ENCODE data around the gene CGB8. TPM values are rescaled to one million over a fixed set of nuclear protein-coding genes. Genes with fewer than 3 reads are reported as not detected.
A peak's percentile ranks its signal among the peaks of the same experiment; 100 is the strongest.

The CGB8 gene
- total RNA-seq, 1 experiment from 2014 or later = not detected

DNA sequence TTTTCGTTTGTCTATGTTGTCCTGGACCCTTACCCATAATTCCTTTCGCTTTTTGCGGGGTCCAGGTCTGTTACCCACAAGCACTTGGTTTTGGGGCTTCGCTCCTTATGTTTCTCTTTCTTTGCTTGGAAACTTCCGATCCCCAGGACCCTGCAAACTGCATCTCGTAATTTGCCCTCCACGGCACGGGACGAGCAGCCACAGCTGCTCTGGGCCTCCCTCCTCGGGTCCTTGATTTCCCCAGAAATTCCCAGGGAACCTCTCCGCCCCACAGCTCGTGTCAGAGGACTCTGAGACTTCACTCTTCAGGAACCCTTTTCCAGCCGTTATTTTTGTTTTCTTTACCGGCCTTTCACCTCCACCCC lies 36.9 kb upstream of the CGB8 start:
- POLR2A ChIA-PET (ENCODE audit: low non-redundant PET) = no interaction called here
- no TSS peak for BruUV-seq (replicated peaks)
- intact Hi-C loops (cut with micrococcal nuclease; ENCODE audit: unreplicated experiment) = no loop called here

DNA sequence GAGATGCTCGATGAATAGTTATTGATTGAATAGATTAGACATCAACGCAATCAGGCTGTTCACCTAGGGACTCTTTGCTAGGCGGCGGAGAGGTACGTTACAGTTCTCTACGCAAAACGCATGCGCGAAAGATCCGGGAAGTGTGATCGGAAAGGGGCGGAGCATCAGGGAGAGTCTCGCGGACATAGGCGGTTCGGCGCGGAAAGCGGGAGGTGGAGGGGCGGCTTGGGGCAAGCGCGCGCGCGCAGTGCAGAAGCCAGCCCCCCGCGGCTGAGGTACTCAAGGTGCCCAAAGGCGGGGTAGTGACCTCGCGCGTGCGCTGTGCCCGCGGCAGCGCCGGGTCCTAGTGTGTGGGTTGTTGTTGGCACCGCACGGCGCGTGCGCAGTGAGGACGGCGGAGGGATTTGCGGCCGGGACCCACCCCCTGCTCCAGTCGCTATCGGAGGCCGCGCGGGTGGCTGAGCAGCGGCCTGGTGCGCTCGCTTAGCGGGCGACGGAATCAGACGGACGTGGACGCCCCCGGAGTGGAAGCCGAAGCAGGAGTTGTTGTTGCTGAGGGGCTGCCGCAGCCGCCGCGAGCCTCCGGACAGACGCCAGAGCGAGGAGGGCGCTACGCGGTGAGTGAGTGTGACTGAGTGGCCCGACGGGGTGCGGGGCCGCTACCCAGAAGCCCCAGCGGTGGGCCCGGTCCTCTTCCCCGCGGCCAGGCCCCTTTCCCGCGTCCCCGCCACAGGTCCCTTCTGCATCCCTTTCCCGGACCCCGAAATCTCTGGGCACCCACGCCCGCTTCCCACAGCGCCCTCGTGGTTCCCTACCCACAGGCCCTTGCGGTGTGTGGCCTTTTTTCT lies 36.3 kb upstream of the CGB8 start, which contains the start of gene SNRNP70:
Gene SNRNP70, plus strand, starts transcription at position 432 of the 848 bp plus-strand sequence. CDS start 964 bp downstream, outside the sequence.
- intact Hi-C loops (cut with micrococcal nuclease; ENCODE audit: unreplicated experiment) = no loop called here
- ChIA-PET POLR2A (ENCODE audit: low non-redundant PET) (no interaction called here), CTCF (no interaction called here)
- BruUV-seq (replicated peaks) = no TSS peak
- Histone ChIP-seq H3K4me1 (ENCODE audit: insufficient read depth, low read length, poor library complexity, severe bottlenecking) (peaks cover 9% of the 10 kb centered on the region), H3K9me3 (ENCODE audit: low read depth, low read length, poor library complexity, severe bottlenecking) (no peaks in the 10 kb centered on the region), H3K27ac (ENCODE audit: low read depth, low read length, poor library complexity, severe bottlenecking) (peak within 1 kb of the TSS; percentile 97), H3K27me3 (replicated peaks; ENCODE audit: insufficient read depth, low read depth, low read length, poor library complexity) (no peaks in the 10 kb centered on the region), H3K4me3 (ENCODE audit: low read depth, low read length, poor library complexity, severe bottlenecking) (peak within 1 kb of the TSS; percentile 88), H3K36me3 (ENCODE audit: insufficient read depth, low read length, poor library complexity, severe bottlenecking) (peaks cover 30% of the 10 kb centered on the region)
- no peak for TF ChIP-seq EZH2 (IDR thresholded peaks at IDR 0.05; ENCODE audit: borderline replicate concordance, low read depth, low read length, poor library complexity, severe bottlenecking)
- TF ChIP-seq, protein P1, sequence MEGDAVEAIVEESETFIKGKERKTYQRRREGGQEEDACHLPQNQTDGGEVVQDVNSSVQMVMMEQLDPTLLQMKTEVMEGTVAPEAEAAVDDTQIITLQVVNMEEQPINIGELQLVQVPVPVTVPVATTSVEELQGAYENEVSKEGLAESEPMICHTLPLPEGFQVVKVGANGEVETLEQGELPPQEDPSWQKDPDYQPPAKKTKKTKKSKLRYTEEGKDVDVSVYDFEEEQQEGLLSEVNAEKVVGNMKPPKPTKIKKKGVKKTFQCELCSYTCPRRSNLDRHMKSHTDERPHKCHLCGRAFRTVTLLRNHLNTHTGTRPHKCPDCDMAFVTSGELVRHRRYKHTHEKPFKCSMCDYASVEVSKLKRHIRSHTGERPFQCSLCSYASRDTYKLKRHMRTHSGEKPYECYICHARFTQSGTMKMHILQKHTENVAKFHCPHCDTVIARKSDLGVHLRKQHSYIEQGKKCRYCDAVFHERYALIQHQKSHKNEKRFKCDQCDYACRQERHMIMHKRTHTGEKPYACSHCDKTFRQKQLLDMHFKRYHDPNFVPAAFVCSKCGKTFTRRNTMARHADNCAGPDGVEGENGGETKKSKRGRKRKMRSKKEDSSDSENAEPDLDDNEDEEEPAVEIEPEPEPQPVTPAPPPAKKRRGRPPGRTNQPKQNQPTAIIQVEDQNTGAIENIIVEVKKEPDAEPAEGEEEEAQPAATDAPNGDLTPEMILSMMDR (conservative IDR thresholded peaks at IDR 0.05; ENCODE audit: low read depth, low read length) = no peak
- DNase-seq (ENCODE audit: low spot score) = peak; percentile 100

More for the DNA sequence above, 36.9 kb upstream of the CGB8 start:
- Histone ChIP-seq H3K4me3 (ENCODE audit: low read depth, low read length, poor library complexity, severe bottlenecking) (peak overlapping the region; percentile 88), H3K4me1 (ENCODE audit: insufficient read depth, low read length, poor library complexity, severe bottlenecking) (peaks cover 9% of the 10 kb centered on the region), H3K36me3 (ENCODE audit: insufficient read depth, low read length, poor library complexity, severe bottlenecking) (peaks cover 36% of the 10 kb centered on the region), H3K27me3 (replicated peaks; ENCODE audit: insufficient read depth, low read depth, low read length, poor library complexity) (no peaks in the 10 kb centered on the region), H3K9me3 (ENCODE audit: low read depth, low read length, poor library complexity, severe bottlenecking) (no peaks in the 10 kb centered on the region), H3K27ac (ENCODE audit: low read depth, low read length, poor library complexity, severe bottlenecking) (peak overlapping the region; percentile 97)
- TF ChIP-seq EZH2 (IDR thresholded peaks at IDR 0.05; ENCODE audit: borderline replicate concordance, low read depth, low read length, poor library complexity, severe bottlenecking) = no peak
- TF ChIP-seq, protein P1 (conservative IDR thresholded peaks at IDR 0.05; ENCODE audit: low read depth, low read length) = no peak
- no peak for DNase-seq (ENCODE audit: low spot score)
- CTCF ChIA-PET = no interaction called here

DNA sequence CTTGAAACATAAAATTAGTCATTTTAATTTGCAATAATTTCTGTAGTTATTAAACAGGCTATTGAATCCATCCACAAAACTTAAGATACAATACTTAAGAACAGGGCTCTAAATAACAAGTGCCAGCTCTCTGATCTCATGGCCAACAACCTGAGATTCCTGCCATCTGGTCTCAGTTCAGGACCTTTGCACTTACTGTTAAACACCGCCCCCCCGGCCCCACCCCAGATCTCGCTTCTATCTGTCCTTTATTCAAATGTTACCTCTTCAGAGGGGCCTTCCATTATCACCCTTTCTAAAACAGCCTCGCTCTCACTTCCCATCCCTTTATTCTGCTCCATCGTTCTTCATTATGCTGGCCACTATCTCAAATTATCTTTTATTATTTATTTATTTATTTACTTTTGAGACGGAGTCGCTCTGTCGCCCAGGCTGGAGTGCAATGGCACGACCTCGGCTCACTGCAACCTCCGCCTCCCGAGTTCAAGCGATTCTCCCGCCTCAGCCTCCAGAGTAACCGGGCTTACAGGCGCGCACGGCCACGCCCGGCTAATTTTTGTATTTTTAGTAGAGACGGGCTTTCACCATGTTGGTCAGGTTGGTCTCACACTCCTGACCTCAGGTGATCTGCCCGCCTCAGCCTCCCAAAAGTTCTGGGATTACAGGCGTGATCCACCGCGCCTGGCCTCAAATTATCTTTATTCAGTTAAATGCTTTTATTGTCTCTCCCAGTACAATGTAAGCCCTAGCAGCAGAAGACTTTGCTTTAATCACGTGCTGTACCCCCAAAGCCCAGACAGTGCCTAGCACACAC lies 35.5 kb upstream of the CGB8 start:
- H3K4me1 ChIP-seq (ENCODE audit: insufficient read depth, low read length, poor library complexity, severe bottlenecking) = peaks cover 9% of the 10 kb centered on the region
- intact Hi-C loops (cut with micrococcal nuclease; ENCODE audit: unreplicated experiment) = no loop called here
- BruUV-seq (replicated peaks) = TSS peak; percentile 81
- peak overlapping the region; percentile 97 for H3K27ac ChIP-seq (ENCODE audit: low read depth, low read length, poor library complexity, severe bottlenecking)
- H3K27me3 ChIP-seq (replicated peaks; ENCODE audit: insufficient read depth, low read depth, low read length, poor library complexity) = no peaks in the 10 kb centered on the region
- no peak for DNase-seq (ENCODE audit: low spot score)
- ChIA-PET CTCF (no interaction called here), POLR2A (ENCODE audit: low non-redundant PET) (no interaction called here)
- TF ChIP-seq EZH2 (IDR thresholded peaks at IDR 0.05; ENCODE audit: borderline replicate concordance, low read depth, low read length, poor library complexity, severe bottlenecking) = no peak
- TF ChIP-seq, protein P1 (conservative IDR thresholded peaks at IDR 0.05; ENCODE audit: low read depth, low read length) = no peak
- no peaks in the 10 kb centered on the region for H3K9me3 ChIP-seq (ENCODE audit: low read depth, low read length, poor library complexity, severe bottlenecking)
- peak overlapping the region; percentile 88 for H3K4me3 ChIP-seq (ENCODE audit: low read depth, low read length, poor library complexity, severe bottlenecking)
- peaks cover 22% of the 10 kb centered on the region for H3K36me3 ChIP-seq (ENCODE audit: insufficient read depth, low read length, poor library complexity, severe bottlenecking)
